ENCODE results near the gene PFN1. TPM values are rescaled to one million over a fixed set of nuclear protein-coding genes. Genes with fewer than 3 reads are reported as not detected.

Gene PFN1
- total and polyA plus RNA-seq, 2 donors (not counting 3 experiments of a cell fraction or from before 2014, with no cell fraction given) = 1,191 to 1,577 TPM

DNA sequence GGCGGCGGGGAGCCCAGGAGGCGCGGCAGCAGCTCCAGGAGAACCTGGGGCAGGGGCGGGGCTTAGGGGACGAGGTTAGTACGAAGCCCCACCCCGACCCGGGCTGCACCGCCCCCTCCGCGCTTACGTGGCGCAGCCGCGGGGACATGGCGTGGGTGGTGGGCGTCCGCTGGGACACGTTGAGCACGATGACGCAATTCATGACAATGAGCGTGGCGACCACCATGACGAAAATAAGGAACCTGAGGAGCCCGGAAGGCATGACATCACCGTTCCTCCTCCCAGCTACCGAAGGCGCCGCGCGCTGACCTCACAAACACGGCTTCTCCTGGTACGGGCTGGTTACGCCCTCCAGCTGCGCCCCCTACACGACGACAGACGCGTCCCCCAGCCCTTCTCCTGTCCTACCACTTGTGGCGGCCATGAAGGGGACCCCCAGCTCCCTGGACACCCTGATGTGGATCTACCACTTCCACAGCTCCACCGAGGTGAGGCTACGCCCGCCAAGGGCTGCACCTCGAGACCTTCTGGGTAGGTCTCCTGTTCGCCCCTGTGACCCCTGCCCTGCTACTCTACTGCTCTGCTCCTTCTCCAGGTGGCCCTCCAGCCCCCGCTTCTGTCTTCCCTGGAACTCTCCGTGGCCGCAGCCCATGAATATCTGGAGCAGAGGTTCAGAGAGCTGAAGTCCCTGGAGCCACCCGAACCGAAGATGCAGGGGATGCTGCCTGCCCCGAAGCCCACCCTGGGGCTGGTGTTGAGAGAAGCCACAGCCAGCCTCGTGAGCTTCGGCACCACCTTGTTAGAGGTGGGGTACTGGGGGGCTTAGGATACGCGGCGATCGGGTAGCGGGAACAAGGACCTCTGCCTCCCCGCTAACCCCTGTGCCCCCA, 48.7 kb downstream of the PFN1 start, which contains the start of gene C17orf107:
C17orf107 (plus strand) TSS at position 196 of the 890 bp plus-strand sequence; CDS start at position 423, 227 bp downstream.
- H3K27ac ChIP-seq (ENCODE audit: insufficient read depth, low read depth, low read length) = no peak within 1 kb of the TSS
- peak within 1 kb of the TSS; percentile 67 for H3K4me2 ChIP-seq (ENCODE audit: insufficient read depth, low read length)
- no peaks in the 10 kb centered on the region for H3K9me1 ChIP-seq (replicated peaks; ENCODE audit: control insufficient read depth, extremely low read depth, insufficient read depth, low read length)
- H3K27me3 ChIP-seq (ENCODE audit: control insufficient read depth in 2 of 2, insufficient read depth in 2 of 2, low read length in 2 of 2) = no peaks in the 10 kb centered on the region
- peak within 1 kb of the TSS; percentile 34 for H3K9ac ChIP-seq (replicated peaks; ENCODE audit: extremely low read depth, insufficient read depth, low read length)
- H3K79me2 ChIP-seq (ENCODE audit: control insufficient read depth, insufficient read depth, low read length) = no peaks in the 10 kb centered on the region
- CTCF ChIA-PET = interaction anchor here (0.5 to 6.9 kb wide), 10 partner anchors 10 to 191 kb away, joined by 3 to 70 read pairs (median 5); partner anchors contain the start of genes ARRB2, MED11 and PSMB6
- POLR2A ChIA-PET = interaction anchor here (0.6 kb wide), 1 partner anchor 117 kb away, joined by 4 read pairs; no protein-coding TSS in a partner anchor
- no TSS peak for BruUV-seq (replicated peaks)
- peaks cover 0 to 24% of the 10 kb centered on the region in 2 experiments for H3K36me3 ChIP-seq (ENCODE audit: control insufficient read depth in 2 of 2, extremely low read depth in 1 of 2, insufficient read depth in 2 of 2, low read length in 2 of 2)
- intact Hi-C loops (cut with micrococcal nuclease) (loop anchor here (5.0 kb wide), 2 partner anchors 112 to 167 kb away; partner anchors contain the start of genes GLTPD2, MED11 and VMO1), dilution Hi-C loops (cut with MboI; ENCODE audit: extremely low pct_ligation_motif_present, low sequenced_read_pairs) (no loop called here)
- peak within 1 kb of the TSS in 2 of 3 experiments; percentile 12 to 32 for H3K4me3 ChIP-seq (replicated peaks in 1 of 3; ENCODE audit: insufficient read depth in 1 of 3, low read depth in 1 of 3, low read length in 3 of 3)
- no peaks in the 10 kb centered on the region for H3K9me3 ChIP-seq (replicated peaks; ENCODE audit: control insufficient read depth, insufficient read depth, low read length)
- TF ChIP-seq EZH2 (IDR thresholded peaks at IDR 0.05; ENCODE audit: borderline replicate concordance, low read depth, low read length, severe bottlenecking) (peak; percentile 30), POLR2A (IDR thresholded peaks at IDR 0.05; ENCODE audit: low read depth, low read length) (peak; percentile 19), POLR2AphosphoS5 (IDR thresholded peaks at IDR 0.05; ENCODE audit: insufficient read depth, low read depth, low read length) (peak; percentile 55), FOS (IDR thresholded peaks at IDR 0.05; ENCODE audit: borderline replicate concordance, insufficient read depth, low read length) (no peak), JUN (IDR thresholded peaks at IDR 0.05; ENCODE audit: borderline replicate concordance, insufficient read depth, insufficient read length, low read depth) (peak; percentile 50)
- TF ChIP-seq, protein P1, sequence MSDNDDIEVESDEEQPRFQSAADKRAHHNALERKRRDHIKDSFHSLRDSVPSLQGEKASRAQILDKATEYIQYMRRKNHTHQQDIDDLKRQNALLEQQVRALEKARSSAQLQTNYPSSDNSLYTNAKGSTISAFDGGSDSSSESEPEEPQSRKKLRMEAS (IDR thresholded peaks at IDR 0.05; ENCODE audit: insufficient read depth, insufficient read length) = no peak
- TF ChIP-seq, protein P2, sequence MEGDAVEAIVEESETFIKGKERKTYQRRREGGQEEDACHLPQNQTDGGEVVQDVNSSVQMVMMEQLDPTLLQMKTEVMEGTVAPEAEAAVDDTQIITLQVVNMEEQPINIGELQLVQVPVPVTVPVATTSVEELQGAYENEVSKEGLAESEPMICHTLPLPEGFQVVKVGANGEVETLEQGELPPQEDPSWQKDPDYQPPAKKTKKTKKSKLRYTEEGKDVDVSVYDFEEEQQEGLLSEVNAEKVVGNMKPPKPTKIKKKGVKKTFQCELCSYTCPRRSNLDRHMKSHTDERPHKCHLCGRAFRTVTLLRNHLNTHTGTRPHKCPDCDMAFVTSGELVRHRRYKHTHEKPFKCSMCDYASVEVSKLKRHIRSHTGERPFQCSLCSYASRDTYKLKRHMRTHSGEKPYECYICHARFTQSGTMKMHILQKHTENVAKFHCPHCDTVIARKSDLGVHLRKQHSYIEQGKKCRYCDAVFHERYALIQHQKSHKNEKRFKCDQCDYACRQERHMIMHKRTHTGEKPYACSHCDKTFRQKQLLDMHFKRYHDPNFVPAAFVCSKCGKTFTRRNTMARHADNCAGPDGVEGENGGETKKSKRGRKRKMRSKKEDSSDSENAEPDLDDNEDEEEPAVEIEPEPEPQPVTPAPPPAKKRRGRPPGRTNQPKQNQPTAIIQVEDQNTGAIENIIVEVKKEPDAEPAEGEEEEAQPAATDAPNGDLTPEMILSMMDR (IDR thresholded peaks at IDR 0.05; ENCODE audit: extremely low read depth in 1 of 2, insufficient read depth in 1 of 2, low read depth in 1 of 2, low read length in 2 of 2) = no peak
- FAIRE-seq (peak; percentile 28), DNase-seq (ENCODE audit: low read depth, low spot score) (peak; percentile 76)
- peak within 1 kb of the TSS; percentile 55 for H2AFZ ChIP-seq (ENCODE audit: low read depth, low read length)
- H3K4me1 ChIP-seq (ENCODE audit: control insufficient read depth, extremely low read depth, insufficient read depth, low read length) = peaks cover 10% of the 10 kb centered on the region
- no peaks in the 10 kb centered on the region for H4K20me1 ChIP-seq (replicated peaks; ENCODE audit: control insufficient read depth, extremely low read depth, insufficient read depth, low read length)

All from endothelial cell of umbilical vein (primary cell).